ENCODE results near the gene CLEC10A.

- TF ChIP-seq CTCF (conservative IDR thresholded peaks at IDR 0.05; ENCODE audit: low read length) (no peak), EZH2phosphoT487 (IDR thresholded peaks at IDR 0.05; ENCODE audit: borderline replicate concordance) (no peak)
These were observed 27.9 kb upstream of the CLEC10A start for GRCh38 chr17:7107795-7108559.
